K562 treated with DMSO at 1 percent for 24 hours (cell line): ENCODE results near the gene ZNF134. TPM values are rescaled to one million over a fixed set of nuclear protein-coding genes. Genes with fewer than 3 reads are reported as not detected.

Source experiments
- total RNA-seq: library from RNA; unstranded; fragments of 300-600 nt; gene quantifications from 2 replicates; pipeline ENCODE4 v1.2.3, GENCODE V29; 2022; ENCODE audit warnings: low read depth; ENCODE audit not compliant: insufficient read depth

ZNF134 gene
- total RNA-seq: 6.7 and 7.0 TPM in 2 replicates

DNA sequence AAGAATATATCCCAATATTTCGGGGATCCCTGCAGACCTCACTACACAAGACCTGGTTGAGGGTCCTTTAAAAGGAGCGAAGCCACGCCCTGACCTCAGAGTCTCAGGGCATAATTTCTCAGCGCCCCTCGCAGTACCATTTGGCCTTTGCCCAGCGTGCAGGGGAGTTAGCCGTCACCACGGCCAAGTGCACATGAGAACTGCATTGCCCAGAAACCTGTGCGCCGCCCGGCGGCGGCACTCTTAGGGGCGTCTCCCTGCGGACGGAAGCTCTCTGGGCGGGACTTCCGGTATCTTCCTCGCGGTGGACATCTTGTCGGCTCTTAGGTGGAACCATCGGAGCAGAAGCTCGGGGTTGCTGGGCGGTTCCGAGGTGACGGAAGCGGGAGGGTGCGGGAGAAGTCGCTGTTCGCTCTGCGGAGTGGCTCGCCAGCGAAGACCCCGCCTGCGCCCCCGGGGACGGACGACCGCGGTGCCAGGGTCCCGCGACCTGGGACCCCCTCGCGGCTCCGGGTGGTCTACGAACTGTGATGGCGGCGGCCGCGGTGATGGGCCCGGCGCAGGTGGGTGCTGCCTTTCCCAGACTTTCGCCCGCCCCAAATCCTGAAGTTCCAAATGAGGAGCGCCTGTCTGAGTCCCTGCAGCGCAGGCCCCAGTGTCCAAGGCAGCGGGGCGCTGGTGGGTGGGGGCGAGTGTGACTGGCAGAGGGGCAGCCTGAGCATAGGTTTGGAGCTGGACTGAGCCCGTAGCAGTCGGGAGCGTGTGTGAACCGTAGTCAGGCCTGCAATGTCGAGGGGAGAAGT lies at the start of gene ZNF134:
Gene ZNF134 (plus strand): TSS at position 302 of the 803 bp plus-strand sequence. CDS start 5,227 bp downstream, outside the sequence.

DNA sequence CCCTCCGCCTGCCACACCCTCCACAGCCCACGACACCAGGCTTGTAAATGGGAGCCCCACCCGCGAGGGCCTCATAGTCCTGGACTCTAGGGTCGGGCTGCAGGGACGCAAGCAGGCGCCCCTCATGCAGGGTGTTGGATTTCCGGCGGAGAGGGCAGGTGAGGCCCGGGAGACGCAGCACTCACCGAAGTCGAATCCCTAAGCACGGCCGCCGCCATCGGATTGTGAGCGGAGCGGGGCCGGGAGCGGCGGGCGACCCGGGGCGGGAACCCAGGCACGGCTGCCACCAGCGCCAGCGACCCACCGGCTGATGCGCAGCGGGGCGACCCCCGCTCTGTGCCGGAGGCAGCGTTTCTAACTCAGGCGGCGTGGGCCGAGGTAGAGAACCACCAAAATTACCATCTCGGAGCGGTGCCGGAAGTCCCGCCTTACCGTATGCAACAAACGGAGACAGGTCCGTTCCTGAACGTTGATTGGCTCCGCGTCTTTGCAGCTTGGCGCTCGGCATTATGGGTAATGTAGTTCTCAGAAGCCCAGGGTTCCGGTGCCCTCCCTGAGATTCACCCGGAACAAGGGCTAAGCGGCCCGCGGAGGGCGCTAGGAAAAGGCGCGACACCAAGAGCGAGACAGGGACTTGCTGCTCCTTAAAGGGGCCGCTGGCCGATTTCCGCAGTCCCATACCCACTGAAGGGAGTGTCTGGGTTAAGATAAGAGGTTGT lies 35.4 kb upstream of the ZNF134 start, which contains the start of gene ZNF416:
Gene ZNF416 (minus strand): TSS at position 425 of the 719 bp plus-strand sequence. CDS start 207 bp downstream, at position 218.

DNA sequence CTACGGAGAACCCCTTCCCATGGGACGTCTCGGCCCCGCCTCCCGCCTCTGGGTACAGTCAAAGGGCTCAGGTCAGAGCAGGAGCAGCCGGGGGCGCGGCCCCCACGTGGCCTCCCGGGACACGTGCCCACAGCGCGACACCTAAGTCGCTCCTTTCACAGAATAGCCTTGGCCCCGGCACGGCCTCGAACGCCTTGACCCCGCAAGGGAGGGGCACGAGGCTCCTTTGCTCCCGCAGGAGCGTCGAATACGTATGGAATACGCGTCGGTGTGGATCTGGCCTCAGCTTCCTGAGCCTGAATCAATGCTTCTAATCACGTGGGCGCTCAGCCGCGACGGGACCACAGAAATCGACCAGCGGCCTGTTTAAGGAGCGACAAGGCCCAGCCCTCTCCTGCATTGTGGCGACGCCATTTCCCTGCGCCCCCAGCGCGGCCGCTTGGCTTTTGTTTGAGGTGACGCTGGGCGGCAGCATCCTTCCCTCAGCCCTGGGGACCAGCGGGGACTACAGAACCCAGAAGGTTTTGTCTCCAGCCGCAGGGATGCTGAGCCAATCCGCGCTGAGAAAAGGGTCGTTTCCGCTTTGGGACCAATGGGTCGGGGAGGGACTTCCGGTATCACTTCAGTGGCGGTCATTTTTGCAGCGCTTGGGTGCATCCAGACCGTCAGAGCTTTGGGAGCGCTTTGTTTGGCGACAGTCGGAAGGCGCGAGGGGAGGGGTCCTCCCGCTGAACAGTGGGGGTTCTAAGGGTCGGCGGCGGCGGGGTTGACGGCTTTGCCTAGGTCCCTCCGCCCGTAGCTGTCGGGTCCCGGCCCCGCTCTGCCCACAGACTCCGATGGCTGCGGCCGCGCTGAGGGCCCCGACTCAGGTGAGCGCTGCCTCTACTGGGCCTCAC lies 30.3 kb upstream of the ZNF134 start, which contains the start of gene ZIK1:
Gene ZIK1 (plus strand): TSS at position 625 of the 896 bp plus-strand sequence. CDS start 212 bp downstream, at position 837.

DNA sequence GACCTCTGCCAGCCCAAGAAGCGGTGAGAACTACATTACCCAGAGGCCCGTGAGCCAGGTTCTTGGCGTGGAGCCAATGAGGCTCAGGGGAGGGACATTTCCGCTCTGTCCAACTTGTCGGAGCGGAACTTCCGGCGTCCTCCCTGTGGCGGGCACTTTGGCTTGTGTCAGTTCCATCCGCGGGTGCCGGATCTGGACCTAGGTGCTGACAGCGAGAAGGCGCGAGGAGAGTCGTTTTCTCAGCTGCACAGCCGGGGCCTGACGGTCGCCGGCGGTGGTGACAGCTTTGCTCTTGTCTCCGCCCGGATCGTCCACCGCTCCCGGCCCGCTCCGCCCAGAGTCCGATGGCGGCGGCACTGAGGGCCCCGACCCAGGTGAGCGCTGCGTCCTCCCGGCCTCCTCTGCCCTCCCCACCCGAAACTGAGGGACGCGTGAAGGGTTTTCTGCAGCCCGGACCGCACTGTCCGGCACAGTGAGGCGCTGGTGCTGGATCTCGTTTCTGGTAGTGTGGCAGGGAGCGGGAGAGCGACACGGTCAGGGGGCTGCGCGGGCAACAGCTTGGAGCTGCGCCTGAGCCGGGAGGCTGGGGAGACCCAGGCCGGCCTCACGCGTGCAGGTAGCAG lies 14.2 kb upstream of the ZNF134 start, which contains the start of gene ZNF530:
Gene ZNF530 (plus strand): TSS at position 125 of the 623 bp plus-strand sequence. CDS start 4,461 bp downstream, outside the sequence.

DNA sequence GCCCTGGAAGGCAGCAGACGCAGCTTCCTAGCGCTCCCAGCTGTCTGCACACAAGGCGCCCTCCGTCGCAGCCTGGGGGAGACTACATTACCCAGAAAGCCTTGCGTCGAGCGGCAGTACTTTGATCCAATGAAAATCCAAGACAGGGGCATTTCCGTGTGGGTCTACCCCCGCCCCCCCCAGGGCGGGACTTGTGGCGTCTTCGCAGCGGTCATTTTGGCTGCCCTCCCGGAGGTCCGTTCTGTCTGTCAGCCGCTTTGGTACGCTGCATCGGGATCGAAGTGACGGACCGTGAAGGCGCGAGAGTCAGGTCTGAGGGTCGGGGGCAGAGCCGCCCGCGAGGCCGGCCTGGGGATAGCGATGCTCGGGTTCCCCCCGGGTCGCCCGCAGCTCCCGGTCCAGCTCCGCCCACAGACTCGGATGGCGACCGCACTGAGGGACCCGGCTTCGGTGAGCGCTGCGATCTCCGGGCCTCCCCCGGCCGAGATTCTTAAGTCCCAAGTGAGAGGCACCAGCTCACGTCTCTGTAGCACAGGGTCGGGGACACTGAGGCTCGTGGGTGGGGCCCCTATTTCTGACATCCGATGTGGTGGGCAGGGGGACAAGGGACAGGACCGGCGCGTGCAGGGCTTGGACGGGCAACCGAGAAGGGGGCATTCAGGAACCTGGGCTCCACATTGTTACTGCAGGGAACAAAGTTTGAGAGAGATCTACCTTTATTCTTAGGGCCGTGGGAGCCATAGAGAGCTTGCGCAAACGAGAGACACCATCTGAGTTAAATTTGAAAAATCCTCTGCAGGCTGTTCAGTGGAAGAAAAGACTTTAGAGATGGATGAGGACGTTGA lies 19.2 kb downstream of the ZNF134 start, which contains the start of gene ZNF211:
Gene ZNF211 (plus strand): TSS at position 182 of the 845 bp plus-strand sequence. CDS start 179 bp downstream, at position 361.

DNA sequence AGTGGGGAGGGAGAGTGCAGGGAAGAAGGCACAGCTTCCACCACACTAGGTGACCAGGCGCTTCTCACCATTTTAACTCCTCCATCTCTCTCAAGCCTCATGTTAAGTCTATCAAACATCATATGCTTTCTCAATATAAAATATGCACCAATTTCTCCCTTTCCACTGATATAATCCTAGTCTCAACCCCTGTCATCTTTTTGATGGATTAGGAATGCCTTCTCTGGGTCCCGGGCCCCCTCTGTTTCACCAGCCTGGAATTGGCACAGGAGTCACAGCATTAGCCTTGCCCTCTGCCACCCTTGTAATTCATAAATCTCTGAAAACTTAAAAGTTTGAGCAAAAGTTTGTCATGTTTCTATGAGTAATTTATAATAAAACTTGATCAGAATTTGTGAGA lies 54.6 kb downstream of the ZNF134 start, which contains the start of gene ZSCAN4:
Gene ZSCAN4 (plus strand): TSS at position 301 of the 400 bp plus-strand sequence. CDS start 7,211 bp downstream, outside the sequence.

Other genes starting within 250 kb of the ZNF134 start
- 3.2 and 3.4 TPM in 2 replicates for gene ZNF548, start 224.4 kb upstream of the ZNF134 start, total RNA-seq
- gene ZNF17, start 203.1 kb upstream of the ZNF134 start, total RNA-seq: 2.0 and 2.2 TPM in 2 replicates
- gene ZNF749, start 178.9 kb upstream of the ZNF134 start, total RNA-seq: 8.3 and 8.7 TPM in 2 replicates
- gene VN1R1, start 157.1 kb upstream of the ZNF134 start, total RNA-seq: not detected in 2 replicates
- 0.54 and 0.86 TPM in 2 replicates for gene ZNF772, start 136.7 kb upstream of the ZNF134 start, total RNA-seq
- gene ZNF419, start 126.5 kb upstream of the ZNF134 start, total RNA-seq: 0.81 and 2.7 TPM in 2 replicates
- gene ZNF773, start 114.3 kb upstream of the ZNF134 start, total RNA-seq: 0.30 TPM in 1 of 2 replicates, not detected in the other
- gene ZNF549, start 86.9 kb upstream of the ZNF134 start, total RNA-seq: 0.45 and 0.85 TPM in 2 replicates
- 1.4 and 2.1 TPM in 2 replicates for gene ZNF550, start 54.4 kb upstream of the ZNF134 start, total RNA-seq
- gene ZNF416, start 35.3 kb upstream of the ZNF134 start, total RNA-seq: 0.96 and 2.2 TPM in 2 replicates
- 0.41 and 0.73 TPM in 2 replicates for gene ZIK1, start 30.1 kb upstream of the ZNF134 start, total RNA-seq
- 3.5 and 10.0 TPM in 2 replicates for gene ZNF530, start 14.4 kb upstream of the ZNF134 start, total RNA-seq
- gene ZNF211, start 18.9 kb downstream of the ZNF134 start, total RNA-seq: 7.8 and 9.8 TPM in 2 replicates
- gene ZSCAN4, start 54.7 kb downstream of the ZNF134 start, total RNA-seq: not detected in 2 replicates
- 2.8 and 3.5 TPM in 2 replicates for gene ZNF551, start 67.7 kb downstream of the ZNF134 start, total RNA-seq
- gene ZNF154, start 95.0 kb downstream of the ZNF134 start, total RNA-seq: not detected in 2 replicates
- gene ZNF671, start 113.4 kb downstream of the ZNF134 start, total RNA-seq: 1.8 and 2.9 TPM in 2 replicates
- gene ZNF776, start 132.6 kb downstream of the ZNF134 start, total RNA-seq: 7.1 and 8.3 TPM in 2 replicates
- gene ZNF586, start 155.4 kb downstream of the ZNF134 start, total RNA-seq: 2.1 and 5.2 TPM in 2 replicates
- 4.8 TPM in 2 replicates for gene ZNF552, start 200.7 kb downstream of the ZNF134 start, total RNA-seq
- gene ZNF587B, start 216.1 kb downstream of the ZNF134 start, total RNA-seq: 2.4 and 3.1 TPM in 2 replicates
- gene ZNF587, start 235.6 kb downstream of the ZNF134 start, total RNA-seq: 6.6 and 7.5 TPM in 2 replicates